ENCODE measurements around the gene FBXL19. TPM values are rescaled to one million over a fixed set of nuclear protein-coding genes. Genes with fewer than 3 reads are reported as not detected.

The FBXL19 gene
- total and polyA plus RNA-seq, 2 of the 13 experiments (the other 11 are each of a cell fraction or from before 2014, with no cell fraction given) = 6.0 to 13.7 TPM

DNA sequence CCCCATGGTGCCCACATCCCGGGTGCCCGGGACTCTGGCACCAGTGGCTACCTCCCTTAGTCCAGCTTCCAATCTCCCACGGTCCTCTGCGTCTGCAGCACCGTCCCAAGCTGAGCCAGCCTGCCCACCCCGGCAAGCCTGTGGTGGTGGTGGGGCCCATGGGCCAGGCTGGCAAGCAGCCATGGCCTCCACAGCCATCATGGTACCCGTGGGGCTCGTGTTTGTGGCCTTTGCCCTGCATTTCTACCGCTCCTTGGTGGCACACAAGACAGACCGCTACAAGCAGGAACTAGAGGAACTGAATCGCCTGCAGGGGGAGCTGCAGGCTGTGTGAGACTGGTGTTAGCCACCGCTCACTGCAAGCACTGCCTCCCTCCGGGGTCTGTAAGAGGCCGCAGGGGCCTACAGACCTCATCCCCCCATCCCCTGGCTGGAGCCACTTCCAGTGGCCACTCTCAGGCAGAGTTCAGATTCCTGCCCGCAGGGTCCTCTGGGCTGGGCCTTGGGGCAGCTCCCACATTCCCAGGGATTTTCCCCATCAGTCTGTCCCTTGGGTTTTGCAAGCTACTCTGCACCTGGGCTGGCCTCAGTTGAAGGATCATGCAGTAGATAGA is 30.2 kb downstream of the FBXL19 start (continued):
- TF ChIP-seq ZNF550 (CRISPR knock-in tag; IDR thresholded peaks at IDR 0.05; ENCODE audit: borderline replicate concordance) (no peak), ZNF460 (CRISPR knock-in tag; IDR thresholded peaks at IDR 0.05; ENCODE audit: borderline replicate concordance) (no peak), AKAP8 (CRISPR knock-in tag; IDR thresholded peaks at IDR 0.05) (peak; percentile 86), FOXP4 (CRISPR knock-in tag; IDR thresholded peaks at IDR 0.05) (no peak), DNMT1 (CRISPR knock-in tag; IDR thresholded peaks at IDR 0.05) (peak; percentile 41; the same call in 1 of the 2 replicates), TCF7 (IDR thresholded peaks at IDR 0.05; ENCODE audit: low read depth) (no peak), NR2F1 (CRISPR knock-in tag; IDR thresholded peaks at IDR 0.05) (no peak), ZNF879 (CRISPR knock-in tag; IDR thresholded peaks at IDR 0.05) (peak; percentile 9; the same call in 1 of the 2 replicates), ZNF768 (CRISPR knock-in tag; IDR thresholded peaks at IDR 0.05) (no peak; the same call in 1 of the 2 replicates), THAP11 (CRISPR knock-in tag; IDR thresholded peaks at IDR 0.05) (peak; percentile 67), ZNF790 (CRISPR knock-in tag; IDR thresholded peaks at IDR 0.05; ENCODE audit: borderline replicate concordance) (no peak), ZEB1 (IDR thresholded peaks at IDR 0.05; ENCODE audit: insufficient replicate concordance, low read depth) (peak; percentile 56), NFE2 (CRISPR knock-in tag; IDR thresholded peaks at IDR 0.05) (no peak), ZNF510 (CRISPR knock-in tag; IDR thresholded peaks at IDR 0.05; ENCODE audit: low read depth) (no peak; the same call in 1 of the 2 replicates), KLF11 (CRISPR knock-in tag; IDR thresholded peaks at IDR 0.05) (no peak; the same call in 1 of the 2 replicates), NR0B2 (CRISPR knock-in tag; IDR thresholded peaks at IDR 0.05) (peak; percentile 34; the same call in 1 of the 2 replicates)
- TF ChIP-seq, protein P1, sequence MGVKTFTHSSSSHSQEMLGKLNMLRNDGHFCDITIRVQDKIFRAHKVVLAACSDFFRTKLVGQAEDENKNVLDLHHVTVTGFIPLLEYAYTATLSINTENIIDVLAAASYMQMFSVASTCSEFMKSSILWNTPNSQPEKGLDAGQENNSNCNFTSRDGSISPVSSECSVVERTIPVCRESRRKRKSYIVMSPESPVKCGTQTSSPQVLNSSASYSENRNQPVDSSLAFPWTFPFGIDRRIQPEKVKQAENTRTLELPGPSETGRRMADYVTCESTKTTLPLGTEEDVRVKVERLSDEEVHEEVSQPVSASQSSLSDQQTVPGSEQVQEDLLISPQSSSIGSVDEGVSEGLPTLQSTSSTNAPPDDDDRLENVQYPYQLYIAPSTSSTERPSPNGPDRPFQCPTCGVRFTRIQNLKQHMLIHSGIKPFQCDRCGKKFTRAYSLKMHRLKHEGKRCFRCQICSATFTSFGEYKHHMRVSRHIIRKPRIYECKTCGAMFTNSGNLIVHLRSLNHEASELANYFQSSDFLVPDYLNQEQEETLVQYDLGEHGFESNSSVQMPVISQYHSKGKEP (CRISPR knock-in tag; IDR thresholded peaks at IDR 0.05) = no peak
- TF ChIP-seq, protein P2, sequence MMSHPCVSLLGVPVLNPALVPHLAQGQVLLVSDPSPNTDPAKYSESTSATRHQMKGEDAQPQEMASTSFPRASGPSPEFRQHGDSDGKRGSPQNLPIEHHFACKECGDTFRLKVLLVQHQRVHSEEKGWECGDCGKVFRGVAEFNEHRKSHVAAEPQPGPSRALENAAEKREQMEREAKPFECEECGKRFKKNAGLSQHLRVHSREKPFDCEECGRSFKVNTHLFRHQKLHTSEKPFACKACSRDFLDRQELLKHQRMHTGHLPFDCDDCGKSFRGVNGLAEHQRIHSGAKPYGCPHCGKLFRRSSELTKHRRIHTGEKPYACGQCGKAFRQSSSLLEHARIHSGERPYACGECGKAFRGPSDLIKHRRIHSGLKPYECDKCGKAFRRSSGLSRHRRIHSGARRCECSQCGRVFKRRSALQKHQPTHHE (CRISPR knock-in tag; IDR thresholded peaks at IDR 0.05; ENCODE audit: borderline replicate concordance) = no peak
- TF ChIP-seq, protein P3, sequence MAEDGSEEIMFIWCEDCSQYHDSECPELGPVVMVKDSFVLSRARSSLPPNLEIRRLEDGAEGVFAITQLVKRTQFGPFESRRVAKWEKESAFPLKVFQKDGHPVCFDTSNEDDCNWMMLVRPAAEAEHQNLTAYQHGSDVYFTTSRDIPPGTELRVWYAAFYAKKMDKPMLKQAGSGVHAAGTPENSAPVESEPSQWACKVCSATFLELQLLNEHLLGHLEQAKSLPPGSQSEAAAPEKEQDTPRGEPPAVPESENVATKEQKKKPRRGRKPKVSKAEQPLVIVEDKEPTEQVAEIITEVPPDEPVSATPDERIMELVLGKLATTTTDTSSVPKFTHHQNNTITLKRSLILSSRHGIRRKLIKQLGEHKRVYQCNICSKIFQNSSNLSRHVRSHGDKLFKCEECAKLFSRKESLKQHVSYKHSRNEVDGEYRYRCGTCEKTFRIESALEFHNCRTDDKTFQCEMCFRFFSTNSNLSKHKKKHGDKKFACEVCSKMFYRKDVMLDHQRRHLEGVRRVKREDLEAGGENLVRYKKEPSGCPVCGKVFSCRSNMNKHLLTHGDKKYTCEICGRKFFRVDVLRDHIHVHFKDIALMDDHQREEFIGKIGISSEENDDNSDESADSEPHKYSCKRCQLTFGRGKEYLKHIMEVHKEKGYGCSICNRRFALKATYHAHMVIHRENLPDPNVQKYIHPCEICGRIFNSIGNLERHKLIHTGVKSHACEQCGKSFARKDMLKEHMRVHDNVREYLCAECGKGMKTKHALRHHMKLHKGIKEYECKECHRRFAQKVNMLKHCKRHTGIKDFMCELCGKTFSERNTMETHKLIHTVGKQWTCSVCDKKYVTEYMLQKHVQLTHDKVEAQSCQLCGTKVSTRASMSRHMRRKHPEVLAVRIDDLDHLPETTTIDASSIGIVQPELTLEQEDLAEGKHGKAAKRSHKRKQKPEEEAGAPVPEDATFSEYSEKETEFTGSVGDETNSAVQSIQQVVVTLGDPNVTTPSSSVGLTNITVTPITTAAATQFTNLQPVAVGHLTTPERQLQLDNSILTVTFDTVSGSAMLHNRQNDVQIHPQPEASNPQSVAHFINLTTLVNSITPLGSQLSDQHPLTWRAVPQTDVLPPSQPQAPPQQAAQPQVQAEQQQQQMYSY (CRISPR knock-in tag; IDR thresholded peaks at IDR 0.05) = no peak
- TF ChIP-seq, protein P4, sequence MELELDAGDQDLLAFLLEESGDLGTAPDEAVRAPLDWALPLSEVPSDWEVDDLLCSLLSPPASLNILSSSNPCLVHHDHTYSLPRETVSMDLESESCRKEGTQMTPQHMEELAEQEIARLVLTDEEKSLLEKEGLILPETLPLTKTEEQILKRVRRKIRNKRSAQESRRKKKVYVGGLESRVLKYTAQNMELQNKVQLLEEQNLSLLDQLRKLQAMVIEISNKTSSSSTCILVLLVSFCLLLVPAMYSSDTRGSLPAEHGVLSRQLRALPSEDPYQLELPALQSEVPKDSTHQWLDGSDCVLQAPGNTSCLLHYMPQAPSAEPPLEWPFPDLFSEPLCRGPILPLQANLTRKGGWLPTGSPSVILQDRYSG (CRISPR knock-in tag; IDR thresholded peaks at IDR 0.05) = no peak

Measured in HepG2 (cell line).